Measurements from ENCODE around the gene CHMP1A. TPM values are rescaled to one million over a fixed set of nuclear protein-coding genes. Genes with fewer than 3 reads are reported as not detected.

CHMP1A gene
- polyA plus RNA-seq, 2 of the 4 experiments (the other 2 are of a cell fraction), result 36.4 to 91.7 TPM

DNA sequence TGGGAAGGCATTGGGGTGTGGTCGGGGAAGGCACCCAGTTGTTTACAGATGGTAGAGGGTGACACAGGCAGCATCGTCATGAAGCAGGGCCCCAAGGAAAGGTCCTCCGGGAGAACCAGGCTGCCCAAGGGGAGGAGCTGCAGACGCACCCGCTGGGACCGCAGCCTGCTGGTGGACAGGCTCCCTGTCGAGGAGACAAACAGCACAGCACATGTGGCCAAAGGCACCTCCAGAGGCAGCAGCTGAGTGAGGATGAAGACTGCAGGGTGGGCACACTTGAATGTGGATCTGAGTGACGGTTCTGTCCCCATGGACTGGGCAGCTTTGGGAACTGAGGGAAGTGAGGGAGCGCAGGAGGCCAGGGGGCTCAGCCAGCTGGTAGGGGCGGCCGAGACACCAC, 12.4 kb downstream of the CHMP1A start:
- no peak overlapping the region for H3K27ac ChIP-seq
- ChIA-PET CTCF (interaction anchor here (0.7 to 6.7 kb wide), 7 partner anchors 24 to 88 kb away, joined by 3 to 125 read pairs (median 4); partner anchors contain the start of gene DPEP1), POLR2A (interaction anchor here (0.5 kb wide), 1 partner anchor 12 kb away, joined by 3 read pairs; the partner anchor contains the start of genes CHMP1A and SPATA33)
- 88% methylated on average over 5 of the region's 11 CpGs for WGBS (ENCODE audit: missing lambda C conversion rate)
- no peak for TF ChIP-seq PHF8 (IDR thresholded peaks at IDR 0.05; ENCODE audit: borderline replicate concordance, low read depth)
- TF ChIP-seq EP300 (IDR thresholded peaks at IDR 0.05), result no peak
- no peak for TF ChIP-seq SREBF2 (IDR thresholded peaks at IDR 0.05)
- no peak for TF ChIP-seq FOSB (CRISPR knock-in tag; IDR thresholded peaks at IDR 0.05)
- no peak for TF ChIP-seq EHMT2 (IDR thresholded peaks at IDR 0.05; ENCODE audit: low read depth)
- TF ChIP-seq JUN (IDR thresholded peaks at IDR 0.05), result no peak
- TF ChIP-seq, protein P1, sequence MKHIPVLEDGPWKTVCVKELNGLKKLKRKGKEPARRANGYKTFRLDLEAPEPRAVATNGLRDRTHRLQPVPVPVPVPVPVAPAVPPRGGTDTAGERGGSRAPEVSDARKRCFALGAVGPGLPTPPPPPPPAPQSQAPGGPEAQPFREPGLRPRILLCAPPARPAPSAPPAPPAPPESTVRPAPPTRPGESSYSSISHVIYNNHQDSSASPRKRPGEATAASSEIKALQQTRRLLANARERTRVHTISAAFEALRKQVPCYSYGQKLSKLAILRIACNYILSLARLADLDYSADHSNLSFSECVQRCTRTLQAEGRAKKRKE (CRISPR knock-in tag; IDR thresholded peaks at IDR 0.05; ENCODE audit: low read depth), result no peak
- H3K4me3 ChIP-seq, result no peak overlapping the region
- H3K4me2 ChIP-seq, result no peak overlapping the region
- FAIRE-seq (no peak), DNase-seq (ENCODE audit: low read depth in 1 of 2, low spot score in 1 of 2) (no peak), ATAC-seq (no peak)
- H3K4me1 ChIP-seq, result 0 out of 3 replicates have a peak, but pooled peaks cover 3% of the 10 kb centered on the region
- H3K9me3 ChIP-seq, result no peaks in the 10 kb centered on the region

DNA sequence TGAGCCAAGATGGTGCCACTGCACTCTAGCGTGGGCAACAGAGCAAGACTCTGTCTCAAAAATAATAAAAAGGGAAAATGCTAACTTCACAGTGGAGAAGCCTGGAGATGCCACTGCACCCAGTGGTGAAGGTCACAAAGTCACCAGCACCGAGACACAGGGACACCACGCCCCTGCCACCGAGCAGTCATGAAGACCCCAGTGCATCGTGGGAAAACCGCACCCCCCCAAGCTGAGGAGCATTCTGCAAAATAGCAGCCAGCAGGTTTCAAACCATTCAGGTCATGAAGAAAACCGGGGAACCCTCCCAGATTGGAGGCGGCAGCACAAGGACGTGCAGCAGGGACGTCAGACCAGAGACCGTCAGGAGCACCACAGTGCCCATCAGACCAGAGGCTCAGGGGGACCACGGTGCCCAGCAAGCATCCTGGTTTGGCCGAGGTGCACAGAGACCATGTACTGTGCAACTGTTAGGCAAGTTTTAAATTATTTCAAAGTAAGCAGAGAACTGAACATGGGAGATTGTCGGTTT, 13.7 kb downstream of the CHMP1A start:
- H3K4me1 ChIP-seq, result 0 out of 3 replicates have a peak, but pooled peaks cover 3% of the 10 kb centered on the region
- DNase-seq (ENCODE audit: low read depth in 1 of 2, low spot score in 1 of 2) (no peak), FAIRE-seq (no peak), ATAC-seq (no peak)
- TF ChIP-seq FOXS1 (CRISPR knock-in tag; IDR thresholded peaks at IDR 0.05) (no peak), TP53 (CRISPR knock-in tag; IDR thresholded peaks at IDR 0.05) (no peak), GATA3 (IDR thresholded peaks at IDR 0.05; ENCODE audit: borderline replicate concordance) (no peak)
- TF ChIP-seq, protein P2, sequence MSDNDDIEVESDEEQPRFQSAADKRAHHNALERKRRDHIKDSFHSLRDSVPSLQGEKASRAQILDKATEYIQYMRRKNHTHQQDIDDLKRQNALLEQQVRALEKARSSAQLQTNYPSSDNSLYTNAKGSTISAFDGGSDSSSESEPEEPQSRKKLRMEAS (IDR thresholded peaks at IDR 0.05), result no peak
- ChIA-PET CTCF (interaction anchor here (1.0 to 6.7 kb wide), 3 partner anchors 9 to 30 kb away, joined by 3 to 125 read pairs (median 5); partner anchors contain the start of gene DPEP1), POLR2A (no interaction called here)
- no peak overlapping the region for H3K4me2 ChIP-seq
- no peaks in the 10 kb centered on the region for H3K9me3 ChIP-seq
- H3K27ac ChIP-seq, result no peak overlapping the region
- no peak overlapping the region for H3K4me3 ChIP-seq
- WGBS (ENCODE audit: missing lambda C conversion rate), result 90% methylated on average over 14 of the region's 14 CpGs

DNA sequence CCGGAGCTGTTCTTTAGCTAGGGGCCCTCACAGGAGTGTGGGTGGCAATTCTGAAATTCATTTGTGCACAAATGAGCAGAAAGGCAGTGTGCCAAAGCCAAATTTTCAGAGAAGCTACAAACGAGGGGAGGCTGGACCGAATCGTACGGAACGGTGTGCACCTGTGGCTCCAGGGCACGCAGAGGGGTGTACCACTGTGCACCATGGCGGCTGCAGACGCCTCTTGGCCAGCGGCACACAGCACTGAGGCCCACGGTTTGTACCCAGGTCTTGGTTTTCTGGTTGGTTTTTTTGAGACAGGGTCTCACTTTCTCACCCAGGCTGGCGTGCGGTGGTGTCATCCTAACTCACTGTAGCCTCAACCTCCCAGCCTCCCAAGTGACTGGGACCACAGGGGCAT, 14.9 kb downstream of the CHMP1A start:
- 86% methylated on average over 13 of the region's 13 CpGs for WGBS (ENCODE audit: missing lambda C conversion rate)
- ChIA-PET CTCF (interaction anchor here (0.5 to 6.7 kb wide), 15 partner anchors 10 to 150 kb away, joined by 3 to 125 read pairs (median 9); partner anchors contain the start of genes CPNE7 and DPEP1), POLR2A (no interaction called here)
- Histone ChIP-seq H3K4me3 (no peak overlapping the region), H3K4me1 (0 out of 3 replicates have a peak, but pooled peaks cover 3% of the 10 kb centered on the region), H3K27ac (no peak overlapping the region), H3K9me3 (no peaks in the 10 kb centered on the region), H3K4me2 (no peak overlapping the region)
- FAIRE-seq (no peak), ATAC-seq (no peak), DNase-seq (ENCODE audit: low read depth in 1 of 2, low spot score in 1 of 2) (no peak)
- TF ChIP-seq SREBF2 (IDR thresholded peaks at IDR 0.05) (no peak), NFE2L2 (conservative IDR thresholded peaks at IDR 0.05; ENCODE audit: low read length) (no peak), PHF8 (IDR thresholded peaks at IDR 0.05; ENCODE audit: borderline replicate concordance, low read depth) (no peak), MAFK (IDR thresholded peaks at IDR 0.05; ENCODE audit: partially characterized antibody) (no peak), ZC3H11A (IDR thresholded peaks at IDR 0.05) (no peak)
- TF ChIP-seq, protein P2 (IDR thresholded peaks at IDR 0.05), result no peak

DNA sequence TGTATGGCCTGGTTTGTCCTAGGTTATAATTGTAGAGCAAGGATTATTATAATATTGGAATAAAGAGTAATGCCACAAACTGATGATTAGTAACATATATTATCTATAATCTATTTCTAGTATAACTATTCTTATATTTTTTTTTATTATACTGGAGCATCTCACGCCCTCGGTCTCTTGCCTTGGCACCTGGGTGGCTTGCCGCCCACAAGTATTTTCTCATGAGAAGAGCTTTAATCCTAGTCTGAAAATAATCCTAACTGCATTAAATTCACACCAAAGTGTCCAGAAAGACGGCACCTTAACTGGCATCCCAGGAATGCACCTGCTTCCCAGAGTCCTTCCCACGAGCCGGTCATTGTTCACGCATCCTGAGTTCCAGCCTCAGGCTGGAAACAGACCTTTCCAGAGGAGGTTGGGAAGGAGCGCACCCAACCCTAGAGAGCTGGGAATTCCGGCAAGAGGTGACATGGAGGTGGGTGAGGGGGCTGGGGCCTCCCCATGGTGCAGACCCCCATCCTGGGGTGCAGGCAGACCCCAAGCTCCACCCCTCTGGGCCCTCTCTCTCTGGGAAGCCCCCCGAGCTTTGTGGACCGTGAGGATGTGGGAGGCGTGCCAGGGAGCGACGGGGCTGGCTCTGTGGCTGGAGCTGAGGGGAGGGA, 15.9 kb downstream of the CHMP1A start:
- ChIA-PET CTCF (interaction anchor here (0.5 to 6.7 kb wide), 30 partner anchors 9 to 213 kb away, joined by 3 to 125 read pairs (median 8); partner anchors contain the start of genes CHMP1A, CPNE7, DPEP1 and SPATA33), POLR2A (no interaction called here)
- FAIRE-seq (no peak), ATAC-seq (no peak), DNase-seq (ENCODE audit: low read depth in 1 of 2, low spot score in 1 of 2) (no peak)
- Histone ChIP-seq H3K27ac (no peak overlapping the region), H3K4me1 (0 out of 3 replicates have a peak, but pooled peaks cover 3% of the 10 kb centered on the region), H3K4me2 (no peak overlapping the region; the same call in 2 of the 3 replicates), H3K4me3 (no peak overlapping the region), H3K9me3 (no peaks in the 10 kb centered on the region)
- WGBS (ENCODE audit: missing lambda C conversion rate), result 38% methylated on average over 13 of the region's 14 CpGs
- TF ChIP-seq KDM1A (IDR thresholded peaks at IDR 0.05; ENCODE audit: low read depth), result no peak
- TF ChIP-seq KDM5A (IDR thresholded peaks at IDR 0.05), result no peak
- no peak for TF ChIP-seq ZSCAN20 (CRISPR knock-in tag; IDR thresholded peaks at IDR 0.05)
- no peak for TF ChIP-seq MAZ (IDR thresholded peaks at IDR 0.05; ENCODE audit: borderline replicate concordance, low read depth, low read length)
- TF ChIP-seq, protein P3, sequence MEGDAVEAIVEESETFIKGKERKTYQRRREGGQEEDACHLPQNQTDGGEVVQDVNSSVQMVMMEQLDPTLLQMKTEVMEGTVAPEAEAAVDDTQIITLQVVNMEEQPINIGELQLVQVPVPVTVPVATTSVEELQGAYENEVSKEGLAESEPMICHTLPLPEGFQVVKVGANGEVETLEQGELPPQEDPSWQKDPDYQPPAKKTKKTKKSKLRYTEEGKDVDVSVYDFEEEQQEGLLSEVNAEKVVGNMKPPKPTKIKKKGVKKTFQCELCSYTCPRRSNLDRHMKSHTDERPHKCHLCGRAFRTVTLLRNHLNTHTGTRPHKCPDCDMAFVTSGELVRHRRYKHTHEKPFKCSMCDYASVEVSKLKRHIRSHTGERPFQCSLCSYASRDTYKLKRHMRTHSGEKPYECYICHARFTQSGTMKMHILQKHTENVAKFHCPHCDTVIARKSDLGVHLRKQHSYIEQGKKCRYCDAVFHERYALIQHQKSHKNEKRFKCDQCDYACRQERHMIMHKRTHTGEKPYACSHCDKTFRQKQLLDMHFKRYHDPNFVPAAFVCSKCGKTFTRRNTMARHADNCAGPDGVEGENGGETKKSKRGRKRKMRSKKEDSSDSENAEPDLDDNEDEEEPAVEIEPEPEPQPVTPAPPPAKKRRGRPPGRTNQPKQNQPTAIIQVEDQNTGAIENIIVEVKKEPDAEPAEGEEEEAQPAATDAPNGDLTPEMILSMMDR (IDR thresholded peaks at IDR 0.05), result no peak; the same call in 2 of the 3 replicates
- no peak for TF ChIP-seq ZC3H11A (IDR thresholded peaks at IDR 0.05)
- no peak for TF ChIP-seq NPAS2 (CRISPR knock-in tag; IDR thresholded peaks at IDR 0.05; ENCODE audit: borderline replicate concordance)
- TF ChIP-seq, protein P4, sequence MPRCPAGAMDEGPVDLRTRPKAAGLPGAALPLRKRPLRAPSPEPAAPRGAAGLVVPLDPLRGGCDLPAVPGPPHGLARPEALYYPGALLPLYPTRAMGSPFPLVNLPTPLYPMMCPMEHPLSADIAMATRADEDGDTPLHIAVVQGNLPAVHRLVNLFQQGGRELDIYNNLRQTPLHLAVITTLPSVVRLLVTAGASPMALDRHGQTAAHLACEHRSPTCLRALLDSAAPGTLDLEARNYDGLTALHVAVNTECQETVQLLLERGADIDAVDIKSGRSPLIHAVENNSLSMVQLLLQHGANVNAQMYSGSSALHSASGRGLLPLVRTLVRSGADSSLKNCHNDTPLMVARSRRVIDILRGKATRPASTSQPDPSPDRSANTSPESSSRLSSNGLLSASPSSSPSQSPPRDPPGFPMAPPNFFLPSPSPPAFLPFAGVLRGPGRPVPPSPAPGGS (IDR thresholded peaks at IDR 0.05), result no peak
- no peak for TF ChIP-seq SMC3 (IDR thresholded peaks at IDR 0.05)
- no peak for TF ChIP-seq TFCP2L1 (CRISPR knock-in tag; IDR thresholded peaks at IDR 0.05)
- no peak for TF ChIP-seq HOXA7 (CRISPR knock-in tag; IDR thresholded peaks at IDR 0.05)
- no peak for TF ChIP-seq JUN (IDR thresholded peaks at IDR 0.05)

Data from A549 (cell line).